Measurements from ENCODE around the gene PITRM1. TPM values are rescaled to one million over a fixed set of nuclear protein-coding genes. Genes with fewer than 3 reads are reported as not detected.
A peak's percentile ranks its signal among the peaks of the same experiment; 100 is the strongest.

Gene PITRM1
- total and polyA plus RNA-seq, 9 donors: 46.6 to 107 (median 73.7) TPM

DNA sequence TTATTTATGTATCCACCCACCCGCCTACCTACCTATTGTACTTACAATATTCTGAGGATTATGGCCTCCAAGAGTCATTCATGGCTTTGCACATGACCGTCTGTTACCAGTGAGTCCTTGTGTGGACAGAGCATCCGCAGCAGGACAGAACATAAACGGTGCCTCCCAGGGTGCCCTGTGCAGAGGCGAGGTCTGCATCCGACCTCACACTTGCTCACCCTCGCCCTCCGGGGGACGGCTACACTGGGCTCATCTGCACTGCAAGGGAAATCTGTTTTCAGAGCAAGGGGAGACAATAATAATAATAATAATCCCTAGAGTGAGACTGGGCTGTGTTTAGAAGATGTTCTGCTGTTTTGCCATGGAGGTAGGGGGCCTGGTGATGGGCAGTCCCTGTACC is 75.4 kb downstream of the PITRM1 start:
- H3K27ac ChIP-seq: no peak overlapping the region
- H3K9me3 ChIP-seq: no peaks in the 10 kb centered on the region
- no peak for DNase-seq
- no peaks in the 10 kb centered on the region for H3K27me3 ChIP-seq
- WGBS, 3 donors: 78 to 87% (median 85%) methylated on average over 9 of the region's 9 CpGs
- H3K36me3 ChIP-seq: no peaks in the 10 kb centered on the region
- TF ChIP-seq, protein P1, sequence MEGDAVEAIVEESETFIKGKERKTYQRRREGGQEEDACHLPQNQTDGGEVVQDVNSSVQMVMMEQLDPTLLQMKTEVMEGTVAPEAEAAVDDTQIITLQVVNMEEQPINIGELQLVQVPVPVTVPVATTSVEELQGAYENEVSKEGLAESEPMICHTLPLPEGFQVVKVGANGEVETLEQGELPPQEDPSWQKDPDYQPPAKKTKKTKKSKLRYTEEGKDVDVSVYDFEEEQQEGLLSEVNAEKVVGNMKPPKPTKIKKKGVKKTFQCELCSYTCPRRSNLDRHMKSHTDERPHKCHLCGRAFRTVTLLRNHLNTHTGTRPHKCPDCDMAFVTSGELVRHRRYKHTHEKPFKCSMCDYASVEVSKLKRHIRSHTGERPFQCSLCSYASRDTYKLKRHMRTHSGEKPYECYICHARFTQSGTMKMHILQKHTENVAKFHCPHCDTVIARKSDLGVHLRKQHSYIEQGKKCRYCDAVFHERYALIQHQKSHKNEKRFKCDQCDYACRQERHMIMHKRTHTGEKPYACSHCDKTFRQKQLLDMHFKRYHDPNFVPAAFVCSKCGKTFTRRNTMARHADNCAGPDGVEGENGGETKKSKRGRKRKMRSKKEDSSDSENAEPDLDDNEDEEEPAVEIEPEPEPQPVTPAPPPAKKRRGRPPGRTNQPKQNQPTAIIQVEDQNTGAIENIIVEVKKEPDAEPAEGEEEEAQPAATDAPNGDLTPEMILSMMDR (IDR thresholded peaks at IDR 0.05): no peak
- TF ChIP-seq POLR2A (IDR thresholded peaks at IDR 0.05): no peak
- no peak for TF ChIP-seq EP300 (IDR thresholded peaks at IDR 0.05)
- intact Hi-C loops (cut with DNase I): no loop called here
- H3K4me3 ChIP-seq: no peak overlapping the region
- H3K4me1 ChIP-seq (ENCODE audit: insufficient read depth): peaks cover 6% of the 10 kb centered on the region

GRCh38 chr10:3096149-3096548 is 76.4 kb downstream of the PITRM1 start:
- H3K4me1 ChIP-seq (ENCODE audit: insufficient read depth): peaks cover 6% of the 10 kb centered on the region
- H3K4me3 ChIP-seq: no peak overlapping the region
- no peaks in the 10 kb centered on the region for H3K9me3 ChIP-seq
- peak overlapping the region; percentile 3 to 54 for H3K27ac ChIP-seq
- intact Hi-C loops (cut with DNase I): no loop called here
- 24 to 48% (median 42%) methylated on average over 16 of the region's 16 CpGs for WGBS, 3 donors
- no peaks in the 10 kb centered on the region for H3K27me3 ChIP-seq
- no peak for TF ChIP-seq EP300 (IDR thresholded peaks at IDR 0.05)
- TF ChIP-seq, protein P1 (IDR thresholded peaks at IDR 0.05): no peak
- H3K36me3 ChIP-seq: no peaks in the 10 kb centered on the region
- no peak for DNase-seq

GRCh38 chr10:3095373-3096139 is 77.0 kb downstream of the PITRM1 start:
- Histone ChIP-seq H3K9me3 (no peaks in the 10 kb centered on the region), H3K27me3 (no peaks in the 10 kb centered on the region), H3K27ac (peak overlapping the region; percentile 3 to 54), H3K36me3 (no peaks in the 10 kb centered on the region), H3K4me1 (ENCODE audit: insufficient read depth) (peaks cover 6% of the 10 kb centered on the region), H3K4me3 (no peak overlapping the region)
- WGBS, 3 donors: 1 to 4% (median 1%) methylated on average over 17 of the region's 17 CpGs
- peak in 2 of 5 donors; percentile 40 to 53 for DNase-seq
- intact Hi-C loops (cut with DNase I): no loop called here
- TF ChIP-seq, protein P1 (IDR thresholded peaks at IDR 0.05): no peak
- TF ChIP-seq EP300 (IDR thresholded peaks at IDR 0.05) (no peak), POLR2A (IDR thresholded peaks at IDR 0.05) (no peak)

DNA sequence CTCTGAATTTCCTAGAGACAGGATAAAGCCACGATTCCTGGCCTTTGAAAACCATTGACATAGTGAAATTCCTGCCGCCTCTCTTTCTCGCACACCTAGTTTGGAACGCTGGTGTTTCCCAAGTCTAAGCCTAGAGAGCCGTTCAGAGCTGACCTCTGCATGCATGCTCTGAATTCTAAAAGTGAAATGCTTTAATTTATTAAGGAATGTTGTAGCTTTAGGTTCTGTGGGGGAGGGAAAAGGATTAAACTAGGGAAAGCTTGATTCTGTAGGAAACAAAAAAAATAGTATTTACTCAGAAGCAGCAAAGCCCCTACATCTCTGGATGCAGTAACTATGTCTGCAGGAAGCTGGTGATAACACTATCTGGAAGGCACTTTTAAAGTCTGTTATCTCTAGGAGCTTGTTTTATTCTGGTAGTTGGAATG is 78.0 kb downstream of the PITRM1 start:
- Histone ChIP-seq H3K4me1 (ENCODE audit: insufficient read depth) (peaks cover 6% of the 10 kb centered on the region), H3K9me3 (no peaks in the 10 kb centered on the region), H3K27ac (peak overlapping the region in 1 of 2 donors; percentile 54), H3K4me3 (no peak overlapping the region), H3K27me3 (no peaks in the 10 kb centered on the region), H3K36me3 (no peaks in the 10 kb centered on the region)
- DNase-seq: no peak
- WGBS, 3 donors: 26 to 35% (median 31%) methylated on average over 5 of the region's 5 CpGs
- intact Hi-C loops (cut with DNase I): no loop called here
- TF ChIP-seq EP300 (IDR thresholded peaks at IDR 0.05): no peak
- TF ChIP-seq POLR2A (IDR thresholded peaks at IDR 0.05): no peak
- TF ChIP-seq, protein P1 (IDR thresholded peaks at IDR 0.05): no peak
